Adrenal gland (tissue), 5 donors: ENCODE measurements around the gene CYP21A2.
A peak's percentile ranks its signal among the peaks of the same experiment; 100 is the strongest.

Experiments
- POLR2A ChIP-seq, 2 donors: fragments of 450-650 bp; IDR thresholded peaks; one replicate each; pipeline ENCODE4 v1.6.1; 2017; ENCODE audit warnings: antibody characterized with exemption in 2 of 2, mild to moderate bottlenecking in 2 of 2, moderate library complexity in 1 of 2
- TF ChIP-seq, protein P1 (sequence below), 6 experiments: fragments of 450-650 bp in 4 of 6; fragments of 200-600 bp in 2 of 6; sonication (generic) in 1 of 6; IDR thresholded peaks; 1 replicate in 5 of 6; 2 replicates in 1 of 6; pipeline versions ENCODE4 v1.5.1 to v1.8.0; 2016 to 2021; ENCODE audit warnings: antibody characterized with exemption in 6 of 6, mild to moderate bottlenecking in 2 of 6, moderate library complexity in 1 of 6
- donor health status: DM: no; HTN: no; CAD: no.

DNA sequence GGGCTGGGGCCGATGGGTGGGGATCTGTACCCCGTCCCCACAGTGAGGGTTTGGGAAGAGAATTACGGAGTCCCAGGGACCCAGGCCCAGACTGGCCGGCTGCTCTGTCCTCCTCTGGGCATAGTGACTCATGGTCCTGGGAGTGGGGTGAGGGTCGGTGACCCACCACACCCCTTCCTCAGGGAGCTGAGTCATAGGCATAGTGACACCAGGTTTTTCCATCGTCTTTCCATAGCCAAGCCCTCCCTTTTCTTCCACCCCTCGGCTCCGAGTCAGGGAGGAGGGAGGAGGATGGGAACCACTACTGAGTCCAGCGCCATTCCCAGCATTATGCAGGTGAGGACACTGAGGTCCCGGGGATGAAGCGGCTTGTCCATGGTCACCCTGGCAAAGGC, 8.9 kb downstream of the CYP21A2 start:
- TF ChIP-seq, protein P1, sequence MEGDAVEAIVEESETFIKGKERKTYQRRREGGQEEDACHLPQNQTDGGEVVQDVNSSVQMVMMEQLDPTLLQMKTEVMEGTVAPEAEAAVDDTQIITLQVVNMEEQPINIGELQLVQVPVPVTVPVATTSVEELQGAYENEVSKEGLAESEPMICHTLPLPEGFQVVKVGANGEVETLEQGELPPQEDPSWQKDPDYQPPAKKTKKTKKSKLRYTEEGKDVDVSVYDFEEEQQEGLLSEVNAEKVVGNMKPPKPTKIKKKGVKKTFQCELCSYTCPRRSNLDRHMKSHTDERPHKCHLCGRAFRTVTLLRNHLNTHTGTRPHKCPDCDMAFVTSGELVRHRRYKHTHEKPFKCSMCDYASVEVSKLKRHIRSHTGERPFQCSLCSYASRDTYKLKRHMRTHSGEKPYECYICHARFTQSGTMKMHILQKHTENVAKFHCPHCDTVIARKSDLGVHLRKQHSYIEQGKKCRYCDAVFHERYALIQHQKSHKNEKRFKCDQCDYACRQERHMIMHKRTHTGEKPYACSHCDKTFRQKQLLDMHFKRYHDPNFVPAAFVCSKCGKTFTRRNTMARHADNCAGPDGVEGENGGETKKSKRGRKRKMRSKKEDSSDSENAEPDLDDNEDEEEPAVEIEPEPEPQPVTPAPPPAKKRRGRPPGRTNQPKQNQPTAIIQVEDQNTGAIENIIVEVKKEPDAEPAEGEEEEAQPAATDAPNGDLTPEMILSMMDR (IDR thresholded peaks at IDR 0.05) = no peak
- peak in 1 of 2 donors; percentile 61 for TF ChIP-seq POLR2A (IDR thresholded peaks at IDR 0.05)
